ENCODE results near the gene SLC16A5.

GRCh38 chr17:75118307-75118706, 30.6 kb downstream of the SLC16A5 start:
- TF ChIP-seq POLR2A (IDR thresholded peaks at IDR 0.05) = no peak
- TF ChIP-seq, protein P1, sequence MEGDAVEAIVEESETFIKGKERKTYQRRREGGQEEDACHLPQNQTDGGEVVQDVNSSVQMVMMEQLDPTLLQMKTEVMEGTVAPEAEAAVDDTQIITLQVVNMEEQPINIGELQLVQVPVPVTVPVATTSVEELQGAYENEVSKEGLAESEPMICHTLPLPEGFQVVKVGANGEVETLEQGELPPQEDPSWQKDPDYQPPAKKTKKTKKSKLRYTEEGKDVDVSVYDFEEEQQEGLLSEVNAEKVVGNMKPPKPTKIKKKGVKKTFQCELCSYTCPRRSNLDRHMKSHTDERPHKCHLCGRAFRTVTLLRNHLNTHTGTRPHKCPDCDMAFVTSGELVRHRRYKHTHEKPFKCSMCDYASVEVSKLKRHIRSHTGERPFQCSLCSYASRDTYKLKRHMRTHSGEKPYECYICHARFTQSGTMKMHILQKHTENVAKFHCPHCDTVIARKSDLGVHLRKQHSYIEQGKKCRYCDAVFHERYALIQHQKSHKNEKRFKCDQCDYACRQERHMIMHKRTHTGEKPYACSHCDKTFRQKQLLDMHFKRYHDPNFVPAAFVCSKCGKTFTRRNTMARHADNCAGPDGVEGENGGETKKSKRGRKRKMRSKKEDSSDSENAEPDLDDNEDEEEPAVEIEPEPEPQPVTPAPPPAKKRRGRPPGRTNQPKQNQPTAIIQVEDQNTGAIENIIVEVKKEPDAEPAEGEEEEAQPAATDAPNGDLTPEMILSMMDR (IDR thresholded peaks at IDR 0.05) = no peak
